ENCODE results near the gene SZT2.
"Not testable (repeated sequence)": the region's sequence is repeated elsewhere in the genome, so short reads cannot be mapped to it uniquely, and the experiment has no call there.

The SZT2 gene

DNA sequence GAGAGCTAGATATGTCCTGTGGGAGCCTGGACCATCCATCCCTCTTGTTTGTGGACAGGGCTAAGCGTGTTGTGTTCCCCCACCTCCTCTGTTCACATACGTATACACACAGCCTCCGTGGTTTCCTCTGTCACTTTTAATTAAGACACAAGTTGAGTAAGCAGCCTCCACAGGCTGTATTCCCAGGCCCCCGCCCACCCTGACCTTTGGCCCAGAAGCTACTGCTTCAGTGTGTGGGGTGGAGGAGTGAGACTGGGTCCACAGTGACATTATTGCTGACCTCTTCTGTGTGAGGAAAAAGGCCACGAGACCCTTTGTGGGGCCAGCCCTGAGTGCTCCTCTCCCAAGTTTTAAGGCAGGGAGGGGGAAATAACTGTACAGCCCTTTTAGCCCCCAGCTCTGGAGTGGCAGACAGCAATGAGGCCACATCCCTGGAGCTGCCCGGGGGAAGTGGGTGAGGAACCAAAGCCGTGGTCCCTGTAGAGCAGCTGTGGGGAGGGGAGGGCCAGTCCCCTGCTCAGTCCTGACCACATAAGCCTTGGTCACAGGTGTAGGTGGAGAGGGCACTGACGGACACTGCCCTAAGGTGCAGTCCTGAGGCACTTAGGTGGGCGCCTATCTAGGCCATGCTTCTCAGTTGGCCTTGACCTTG lies 26.3 kb upstream of the SZT2 start:
- DNase-seq: no peak

DNA sequence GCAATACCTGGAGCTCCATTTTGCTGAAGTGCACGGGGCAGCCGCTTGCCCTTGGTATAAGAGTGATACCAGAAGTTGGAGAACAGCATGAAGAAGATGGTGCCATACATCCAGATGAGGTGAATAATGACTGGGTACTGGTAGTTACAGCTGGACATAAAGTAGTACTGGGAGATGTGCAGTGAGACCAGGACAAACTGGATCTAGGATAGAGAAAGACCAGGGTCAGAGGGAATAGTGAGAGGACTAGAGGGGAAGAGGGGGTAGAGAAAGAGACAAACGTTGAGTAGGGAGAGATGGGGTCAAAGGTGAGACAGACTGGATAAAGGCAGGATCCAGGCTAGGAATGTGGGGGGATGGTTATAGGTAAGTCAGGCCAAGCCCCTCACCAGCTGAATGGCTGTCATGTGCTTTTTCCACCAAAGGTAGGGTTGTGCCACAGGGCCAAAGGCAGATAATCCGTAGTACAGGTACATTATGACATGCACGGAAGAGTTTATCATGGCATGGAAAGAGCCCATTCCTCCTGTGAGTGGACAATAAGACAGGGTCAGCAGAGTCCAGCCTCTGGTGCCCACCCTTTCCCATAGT lies 25.7 kb upstream of the SZT2 start:
- no peak for DNase-seq

- no peak for DNase-seq
These were observed 24.0 kb upstream of the SZT2 start for GRCh38 chr1:43365678-43366077.

- DNase-seq: no peak
These were observed 23.5 kb upstream of the SZT2 start for GRCh38 chr1:43366179-43366578.

- no peak for DNase-seq
These were observed 23.1 kb upstream of the SZT2 start for GRCh38 chr1:43366601-43367025.

GRCh38 chr1:43367026-43367903 lies 22.4 kb upstream of the SZT2 start:
- DNase-seq: peak; percentile 46

- DNase-seq: peak; percentile 89
These were observed 21.6 kb upstream of the SZT2 start, which contains the start of gene ELOVL1 for GRCh38 chr1:43367904-43368645. Gene ELOVL1, minus strand, starts transcription at chr1:43368011. Its CDS starts 2,402 bp downstream, at chr1:43365609.

GRCh38 chr1:43368646-43369020 lies 21.1 kb upstream of the SZT2 start:
- no peak for DNase-seq

- not testable (repeated sequence) for DNase-seq
These were observed 19.9 kb upstream of the SZT2 start for GRCh38 chr1:43369779-43370178.

GRCh38 chr1:43370564-43370963 lies 19.1 kb upstream of the SZT2 start:
- DNase-seq: no peak

GRCh38 chr1:43372172-43372571 lies 17.5 kb upstream of the SZT2 start:
- no peak for DNase-seq

DNA sequence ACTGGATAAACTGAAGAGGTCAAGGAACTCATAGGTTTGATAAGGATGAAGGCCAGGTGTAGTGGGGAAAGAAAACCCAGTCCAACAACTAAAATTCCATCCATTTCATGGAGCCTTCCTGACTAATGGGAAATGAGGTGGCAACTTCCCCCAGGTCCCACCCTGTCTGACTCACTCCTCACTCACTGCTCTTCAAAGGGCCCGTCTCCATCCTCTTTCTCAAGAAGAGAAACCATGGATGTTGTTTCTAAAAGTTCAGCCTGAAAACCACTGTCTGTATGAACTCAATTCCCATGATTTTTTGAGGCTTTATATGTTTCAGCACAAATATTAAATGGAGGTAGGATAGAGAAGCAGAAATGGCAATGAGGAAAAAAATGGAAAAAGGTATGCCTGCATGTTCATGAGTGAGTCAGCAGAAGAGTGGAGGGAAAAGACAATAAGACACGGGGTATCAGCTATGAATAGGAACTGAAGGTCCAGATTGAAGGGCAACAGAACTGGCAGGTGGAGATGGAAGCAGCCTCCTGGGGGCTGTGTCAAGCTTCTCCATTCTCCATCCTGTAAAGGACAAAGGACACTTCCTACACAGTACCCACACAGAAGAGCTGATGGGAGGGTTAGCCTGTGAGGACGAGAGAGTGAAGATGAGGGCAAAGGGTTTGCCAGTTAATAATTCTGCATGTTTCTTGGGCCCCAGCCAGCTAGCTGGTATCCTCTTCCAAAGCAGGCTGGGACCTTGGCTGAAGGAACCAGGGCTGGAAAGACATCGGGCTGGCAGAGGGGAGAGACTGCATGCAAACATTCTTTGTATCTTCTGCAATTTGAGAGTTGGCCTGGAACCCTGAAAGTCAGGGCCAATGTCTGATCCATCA lies 16.4 kb upstream of the SZT2 start:
- DNase-seq: no peak

- DNase-seq: no peak
These were observed 12.9 kb upstream of the SZT2 start for GRCh38 chr1:43376723-43377235.

- no peak for DNase-seq
These were observed 11.9 kb upstream of the SZT2 start for GRCh38 chr1:43377831-43378230.

DNA sequence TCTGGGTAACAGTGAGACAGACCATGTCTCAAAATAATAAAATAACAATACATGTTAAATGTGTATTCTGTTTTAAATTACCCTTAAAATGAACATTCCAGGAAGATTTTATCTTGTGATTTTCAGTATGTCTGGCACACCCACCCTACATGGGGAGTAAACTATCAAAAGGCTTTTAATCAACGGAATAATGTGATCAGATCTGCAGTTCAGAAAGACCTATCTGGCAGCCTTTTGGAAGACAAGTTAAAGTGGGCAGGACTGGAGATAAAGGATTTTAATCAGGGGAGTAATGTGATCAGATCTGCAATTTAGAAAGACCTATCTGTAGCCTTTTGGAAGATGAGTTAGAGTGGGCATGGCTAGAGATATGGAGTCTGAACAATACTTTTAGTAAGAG lies 10.2 kb upstream of the SZT2 start:
- DNase-seq: no peak

DNA sequence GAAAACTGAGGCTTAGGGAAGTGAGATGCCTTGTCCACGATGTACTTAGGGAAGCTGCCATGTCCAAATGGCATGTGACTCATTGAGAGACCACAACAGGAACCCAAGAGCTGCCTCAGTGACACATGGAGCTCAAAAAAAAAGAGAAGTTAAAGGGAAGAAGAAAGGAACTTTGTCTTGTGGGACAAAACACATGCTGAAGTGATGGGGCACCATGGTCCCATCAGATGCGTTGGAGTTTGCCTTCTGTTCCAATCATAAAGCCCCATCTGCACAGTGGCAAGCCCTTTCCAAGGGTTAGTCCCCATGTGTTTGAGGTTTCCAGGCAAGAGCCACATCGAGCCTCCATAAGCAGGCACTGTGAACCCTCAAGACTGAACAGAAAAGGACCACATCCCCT lies 8.1 kb upstream of the SZT2 start:
- no peak for DNase-seq

DNA sequence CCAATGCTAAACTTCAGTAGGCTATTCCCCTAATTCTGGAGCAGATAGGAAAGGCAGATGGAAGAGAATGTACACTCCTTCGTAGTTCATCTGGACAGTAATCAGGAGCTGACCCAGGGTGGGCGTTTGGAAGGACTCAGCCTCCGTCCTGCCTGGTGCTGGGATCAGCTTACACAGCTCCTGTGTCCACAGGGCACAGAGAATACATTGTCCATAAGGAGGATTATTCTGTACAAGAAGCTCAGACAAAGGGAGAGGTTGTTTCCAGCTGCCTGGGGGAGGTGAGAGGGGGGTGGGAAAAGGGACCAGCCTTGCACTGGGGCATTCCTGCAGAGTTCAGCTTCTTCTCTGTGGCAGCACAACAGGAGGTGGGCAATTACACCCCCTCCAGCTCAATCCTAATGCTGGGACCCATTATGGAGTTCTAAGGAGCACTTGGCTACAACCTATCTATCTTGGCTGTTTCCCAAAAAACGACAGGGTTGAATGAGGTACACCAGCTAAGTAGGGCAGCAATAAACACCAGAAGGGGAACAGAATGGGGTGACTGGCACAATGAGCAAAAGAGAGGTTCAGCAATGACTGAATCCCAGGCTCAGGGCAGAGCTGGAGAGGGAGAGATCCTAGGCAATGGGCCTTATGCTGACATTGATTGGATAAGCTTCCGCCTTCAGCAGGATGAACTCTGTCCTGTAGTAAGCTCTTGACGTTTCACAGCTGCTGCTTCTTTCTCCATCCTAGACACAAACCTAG lies 7.5 kb upstream of the SZT2 start:
- DNase-seq: no peak

DNA sequence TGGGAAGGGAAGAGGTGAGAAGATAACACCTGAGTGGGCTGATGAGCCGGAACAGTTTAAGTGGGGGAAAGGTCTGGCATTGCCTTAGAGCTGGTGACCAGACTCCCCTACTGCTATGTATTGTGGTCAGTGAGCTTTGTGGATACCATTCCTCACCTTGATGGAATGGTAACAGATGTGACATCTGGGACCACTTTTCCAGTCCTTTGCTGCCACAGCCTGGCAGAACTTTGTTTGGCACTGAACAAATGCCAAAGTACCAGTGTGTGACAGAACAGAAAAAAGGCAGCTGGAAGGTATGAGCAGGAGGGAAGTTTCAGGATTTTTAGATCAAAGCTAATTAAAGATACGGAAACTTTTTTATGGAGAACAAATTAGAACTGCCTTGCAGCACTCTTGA lies 6.2 kb upstream of the SZT2 start:
- DNase-seq: no peak

DNA sequence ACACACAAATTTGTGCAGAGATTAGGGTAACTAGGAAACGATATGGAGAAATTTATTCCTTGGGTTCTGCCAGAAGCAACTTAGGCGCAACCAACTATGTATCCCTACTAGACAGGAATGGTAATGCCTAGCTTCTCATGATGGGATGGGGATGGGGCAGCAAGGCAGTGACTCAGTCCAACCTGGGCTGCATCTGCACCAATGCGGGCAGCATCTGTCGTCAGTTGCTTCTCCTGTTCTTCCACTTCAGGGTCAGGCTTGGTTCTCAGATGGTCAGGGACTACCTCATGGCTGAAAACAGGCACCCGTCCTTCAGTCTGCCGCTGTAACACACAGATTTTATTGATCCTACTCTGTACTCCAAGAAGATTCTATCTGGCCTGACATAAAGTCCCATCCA lies 3.0 kb upstream of the SZT2 start:
- DNase-seq: no peak

DNA sequence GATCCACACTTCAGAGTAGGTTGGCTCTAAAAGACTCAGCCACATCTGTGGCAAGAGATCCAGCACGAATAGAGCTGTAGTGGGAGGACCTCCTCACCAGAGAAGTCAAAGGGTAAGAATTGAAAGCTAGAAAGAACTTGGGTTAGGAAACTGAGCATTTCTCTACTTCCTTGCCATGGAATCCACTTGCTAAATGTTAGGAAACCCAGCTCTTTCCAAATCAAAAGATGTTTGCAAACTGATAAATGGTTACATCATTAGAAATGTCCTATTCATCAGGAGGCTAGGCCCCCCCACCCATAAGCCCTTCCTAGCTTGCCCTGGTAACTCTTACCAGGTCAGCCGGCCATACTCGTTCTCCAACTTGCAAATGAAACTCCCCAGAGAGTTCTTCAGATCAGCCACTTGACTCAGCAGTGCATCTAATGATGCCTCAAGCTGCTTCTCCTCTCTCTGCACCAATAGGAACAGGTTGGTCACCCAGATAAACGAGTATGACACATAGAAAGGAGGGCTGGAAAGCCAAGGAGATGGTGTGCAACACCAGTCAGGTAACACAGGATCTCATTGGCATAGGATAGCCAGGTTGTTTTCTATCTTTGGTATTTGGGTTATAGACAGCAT lies 1.6 kb upstream of the SZT2 start:
- no peak for DNase-seq

DNA sequence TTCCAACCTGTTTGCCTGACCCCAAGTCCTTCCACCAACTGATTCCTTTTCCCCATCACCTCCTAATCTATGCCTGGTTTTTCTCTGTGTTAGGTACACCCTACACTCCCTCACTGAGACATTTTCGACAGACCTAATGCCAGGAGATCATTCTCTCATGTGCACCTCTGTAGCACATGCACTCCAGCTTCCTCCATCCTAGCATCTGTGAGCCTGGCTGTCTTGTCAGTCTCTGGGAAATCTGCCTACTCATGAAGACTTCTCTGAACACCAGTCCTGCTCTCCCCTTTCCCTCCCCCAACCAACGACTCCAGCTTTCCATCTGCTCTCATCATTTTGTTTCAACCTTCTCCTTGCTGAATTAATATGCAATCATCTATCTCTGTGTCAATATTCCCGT lies 1.1 kb upstream of the SZT2 start:
- DNase-seq: no peak

All from stimulated activated CD4-positive, alpha-beta T cell treated with anti-CD3 and anti-CD28 coated beads, Interleukin-4, amount 100 ng/mL, for 24 hours (primary cell).